H1 (cell line): ENCODE data around the gene PPM1N.

Experiments
- CEBPB ChIP-seq: IDR thresholded peaks from 2 replicates; pipeline ENCODE4 v1.6.1; 2012; ENCODE audit warnings: low read depth, low read length
- CHD2 ChIP-seq: IDR thresholded peaks from 2 replicates; pipeline ENCODE4 v1.6.1; 2012; ENCODE audit warnings: low read length, improper control_type of control experiment
- JUND ChIP-seq: IDR thresholded peaks from 2 replicates; pipeline ENCODE4 v1.6.1; 2011; ENCODE audit warnings: mild to moderate bottlenecking, improper control_type of control experiment, low read length
- MAX ChIP-seq: IDR thresholded peaks from 2 replicates; pipeline ENCODE4 v1.6.1; 2012; ENCODE audit warnings: inconsistent platforms
- RFX5 ChIP-seq: IDR thresholded peaks from 2 replicates; pipeline ENCODE4 v1.6.1; 2011; ENCODE audit warnings: low read depth, low read length, improper control_type of control experiment, borderline replicate concordance
- RXRA ChIP-seq: IDR thresholded peaks from 2 replicates; pipeline ENCODE4 v1.6.1; 2011; ENCODE audit warnings: low read depth, mild to moderate bottlenecking, low read length, moderate library complexity; ENCODE audit not compliant: insufficient read depth
- SUZ12 ChIP-seq: fragments of 200-600 bp; sonication (generic); IDR thresholded peaks from 2 replicates; pipeline ENCODE4 v1.6.1; 2012; ENCODE audit warnings: mild to moderate bottlenecking, inconsistent platforms, low read length, moderate library complexity, mixed read lengths

- no peak for TF ChIP-seq SUZ12
- TF ChIP-seq RXRA: no peak
- no peak for TF ChIP-seq RFX5
- TF ChIP-seq JUND: no peak
- TF ChIP-seq CHD2: no peak
- no peak for TF ChIP-seq CEBPB
- TF ChIP-seq MAX: no peak
Measured at GRCh38 chr19:45468159-45468651, 30.0 kb upstream of the PPM1N start.
